ENCODE data around the gene TAF4.
"Not testable (repeated sequence)": the region's sequence is repeated elsewhere in the genome, so short reads cannot be mapped to it uniquely, and the experiment has no call there.

Gene TAF4

DNA sequence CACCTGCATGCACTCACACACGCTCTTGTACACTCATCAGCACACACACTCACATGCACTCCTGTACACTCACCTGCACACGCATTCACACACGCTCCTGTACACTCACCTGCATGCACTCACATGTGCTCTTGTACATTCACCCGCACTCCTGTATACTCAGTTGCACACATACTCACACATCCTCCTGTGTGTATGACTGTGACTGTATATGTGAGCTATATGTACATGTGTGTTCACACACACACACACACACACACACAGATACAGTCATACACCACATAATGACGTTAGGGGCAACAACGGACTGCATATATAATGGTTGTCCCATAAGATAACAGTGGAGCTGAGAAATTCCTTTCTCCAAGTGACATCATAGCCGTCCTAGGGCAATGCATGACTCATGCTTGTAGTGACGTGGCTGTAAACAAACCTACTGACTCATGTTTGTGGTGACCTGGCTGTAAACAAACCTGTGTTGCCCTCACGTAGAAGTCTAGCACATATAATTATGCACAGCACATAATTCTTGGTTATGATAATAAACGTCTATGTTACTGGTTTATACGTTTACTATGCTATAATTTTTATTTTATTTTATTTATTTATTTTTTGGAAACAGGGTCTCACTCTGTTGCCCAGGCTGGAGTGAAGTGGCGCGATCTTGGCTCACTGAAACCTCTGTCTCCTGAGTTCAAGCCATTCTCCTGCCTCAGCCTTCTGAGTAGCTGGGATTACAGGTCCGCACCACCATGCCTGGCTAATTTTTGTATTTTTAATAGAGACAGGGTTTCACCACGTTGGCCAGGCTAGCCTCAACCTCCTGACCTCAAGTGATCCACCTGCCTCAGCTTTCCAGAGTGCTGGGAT lies 22.8 kb upstream of the TAF4 start:
- Mint-ChIP-seq H3K4me3 (no peak overlapping the region), H3K27me3 (ENCODE audit: low read depth) (no peaks in the 10 kb centered on the region), H3K4me1 (ENCODE audit: low read depth) (no peaks in the 10 kb centered on the region), H3K36me3 (ENCODE audit: low read depth) (no peaks in the 10 kb centered on the region), H3K27ac (no peak overlapping the region), H3K9me3 (peaks cover 17% of the 10 kb centered on the region)

DNA sequence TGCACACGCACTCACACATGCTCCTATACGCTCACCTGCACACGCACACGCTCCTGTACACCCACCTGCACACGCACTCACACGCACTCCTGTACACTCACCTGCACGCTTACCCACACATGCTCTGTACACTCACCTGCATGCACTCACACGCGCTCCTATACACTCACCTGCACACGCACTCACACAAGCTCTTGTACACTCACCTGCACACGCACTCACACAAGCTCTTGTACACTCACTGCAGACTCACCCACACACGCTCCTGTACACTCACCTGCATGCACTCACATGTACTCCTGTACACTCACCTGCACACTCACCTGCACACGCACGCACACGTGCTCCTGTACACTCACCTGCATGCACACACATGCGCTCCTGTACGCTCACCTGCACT lies 22.0 kb upstream of the TAF4 start:
- Mint-ChIP-seq H3K4me1 (ENCODE audit: low read depth) (no peaks in the 10 kb centered on the region), H3K4me3 (no peak overlapping the region), H3K36me3 (ENCODE audit: low read depth) (no peaks in the 10 kb centered on the region), H3K27ac (no peak overlapping the region), H3K9me3 (peaks cover 15% of the 10 kb centered on the region), H3K27me3 (ENCODE audit: low read depth) (no peaks in the 10 kb centered on the region)

DNA sequence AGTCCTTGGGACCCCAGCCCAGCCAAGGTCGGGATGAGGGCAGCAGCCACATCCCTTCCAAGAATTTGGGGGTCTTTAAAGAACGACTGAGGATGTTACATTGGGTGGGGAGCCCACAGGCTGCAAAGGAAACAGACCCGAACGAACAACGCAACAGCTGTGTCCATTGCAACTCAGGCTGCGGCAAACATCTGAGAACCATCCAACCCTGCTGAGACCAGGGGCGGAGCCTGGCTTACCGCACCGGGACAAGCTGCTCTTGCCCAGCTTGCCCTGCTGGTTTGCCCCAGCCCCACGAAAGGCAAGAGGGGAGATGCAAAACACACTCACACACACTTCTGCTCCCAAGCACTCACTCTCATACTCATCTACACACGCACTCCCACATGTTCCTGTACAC lies 21.5 kb upstream of the TAF4 start:
- Mint-ChIP-seq H3K4me3 (no peak overlapping the region), H3K36me3 (ENCODE audit: low read depth) (no peaks in the 10 kb centered on the region), H3K27me3 (ENCODE audit: low read depth) (no peaks in the 10 kb centered on the region), H3K9me3 (peaks cover 13% of the 10 kb centered on the region), H3K4me1 (ENCODE audit: low read depth) (no peaks in the 10 kb centered on the region), H3K27ac (no peak overlapping the region)

DNA sequence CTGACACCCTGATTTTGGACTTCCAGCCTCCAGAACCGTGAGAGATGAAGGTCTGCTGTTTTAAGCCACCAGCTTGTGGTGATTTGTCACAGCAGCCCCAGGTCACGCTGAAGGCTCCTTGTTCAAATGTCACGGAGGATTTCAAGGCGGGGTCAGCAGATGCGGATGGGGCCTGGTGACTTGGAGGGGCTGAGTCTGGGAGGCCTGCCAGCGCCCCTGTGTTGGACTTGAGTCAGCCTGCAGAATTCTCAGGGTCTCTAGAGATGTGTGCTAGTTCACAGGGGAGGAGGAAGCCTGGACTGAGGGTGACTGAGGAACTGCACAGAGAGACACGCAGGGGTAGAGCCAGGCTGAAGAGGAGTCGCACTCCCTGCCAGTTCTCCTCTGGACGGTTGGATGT lies 19.5 kb upstream of the TAF4 start:
- Mint-ChIP-seq H3K36me3 (ENCODE audit: low read depth) (no peaks in the 10 kb centered on the region), H3K4me1 (ENCODE audit: low read depth) (no peaks in the 10 kb centered on the region), H3K27ac (no peak overlapping the region), H3K4me3 (no peak overlapping the region), H3K27me3 (ENCODE audit: low read depth) (no peaks in the 10 kb centered on the region), H3K9me3 (peaks cover 12% of the 10 kb centered on the region)

DNA sequence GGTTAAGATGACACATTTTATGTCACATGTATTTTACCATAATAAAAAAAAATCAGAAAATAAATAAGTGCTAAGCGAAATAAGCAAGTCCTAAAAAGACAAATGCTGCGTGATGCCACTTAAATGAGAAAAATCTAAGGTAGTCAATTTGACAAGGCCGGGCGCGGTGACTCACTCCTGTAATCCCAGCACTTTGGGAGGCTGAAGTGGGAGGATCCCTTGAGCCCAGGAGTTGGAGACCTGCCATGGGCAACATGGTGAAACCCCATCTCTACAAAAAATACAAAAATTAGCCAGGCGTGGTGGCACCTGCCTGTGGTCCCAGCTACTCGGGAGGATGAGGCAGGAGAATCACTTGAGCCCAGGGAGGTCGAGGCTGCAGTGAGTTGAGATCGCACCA lies 18.5 kb upstream of the TAF4 start:
- not testable (repeated sequence) for H3K36me3 Mint-ChIP-seq (ENCODE audit: low read depth); H3K4me3 Mint-ChIP-seq; H3K4me1 Mint-ChIP-seq (ENCODE audit: low read depth); H3K27me3 Mint-ChIP-seq (ENCODE audit: low read depth); H3K27ac Mint-ChIP-seq
- H3K9me3 Mint-ChIP-seq = peaks cover 12% of the 10 kb centered on the region

DNA sequence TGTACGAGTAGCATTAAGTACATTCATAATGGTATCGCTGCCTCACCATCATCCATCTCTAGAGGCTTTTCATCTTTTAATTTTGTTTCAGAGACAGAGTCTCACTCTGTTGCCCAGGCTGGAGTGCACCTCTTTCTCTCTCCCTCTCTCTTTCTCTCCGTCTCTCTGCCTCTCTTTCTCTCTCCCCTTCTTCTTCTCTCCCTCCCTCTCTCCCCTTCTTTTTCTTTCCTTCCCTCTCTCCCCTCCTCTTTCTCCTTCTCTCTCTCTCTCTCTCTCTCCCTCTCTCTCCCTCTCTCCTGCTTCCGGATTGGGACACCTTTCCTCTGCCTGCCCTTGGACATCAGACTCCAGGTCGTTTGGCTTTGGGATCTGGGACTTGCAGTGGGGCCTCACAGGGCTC lies 17.6 kb upstream of the TAF4 start:
- H3K27ac Mint-ChIP-seq = no peak overlapping the region

DNA sequence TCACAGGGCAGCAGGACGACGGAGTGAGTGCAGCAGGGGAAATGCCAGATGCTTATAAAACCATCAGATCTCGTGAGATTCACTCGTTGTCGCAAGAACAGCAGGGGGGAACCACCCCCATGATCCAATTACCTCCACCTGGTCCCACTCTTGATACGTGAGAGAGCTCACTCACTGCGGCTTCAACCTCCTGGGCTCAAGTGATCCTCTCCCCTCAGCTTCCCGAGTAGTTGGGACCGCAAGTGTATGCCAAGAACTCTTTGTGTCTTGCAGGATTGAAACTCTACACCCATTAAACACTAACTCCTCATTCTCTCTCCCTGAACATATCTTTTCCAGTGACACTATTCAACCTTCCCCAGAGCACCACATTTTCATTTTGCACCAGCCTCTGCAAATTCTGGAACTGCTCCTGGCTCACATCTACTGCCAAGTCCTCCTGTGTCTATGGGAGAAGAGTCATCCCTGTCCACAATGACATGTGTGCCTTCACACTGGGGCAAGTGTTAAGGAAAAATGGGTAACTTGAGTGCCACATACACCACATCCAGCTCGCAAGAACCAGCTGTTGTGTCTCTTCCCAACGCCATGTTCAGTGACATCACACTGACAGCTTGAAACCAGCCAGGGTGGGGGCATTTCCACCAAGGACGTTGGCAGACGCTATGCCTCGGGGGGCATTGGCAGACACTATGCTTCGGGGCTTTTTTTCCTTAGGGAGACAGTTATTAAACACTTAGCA lies 14.7 kb upstream of the TAF4 start:
- Mint-ChIP-seq H3K27me3 (ENCODE audit: low read depth) (no peaks in the 10 kb centered on the region), H3K36me3 (ENCODE audit: low read depth) (no peaks in the 10 kb centered on the region), H3K9me3 (peaks cover 27% of the 10 kb centered on the region), H3K27ac (no peak overlapping the region), H3K4me1 (ENCODE audit: low read depth) (no peaks in the 10 kb centered on the region), H3K4me3 (no peak overlapping the region)

More for the DNA sequence above, 17.6 kb upstream of the TAF4 start:
- H3K27me3 Mint-ChIP-seq (ENCODE audit: low read depth) = no peaks in the 10 kb centered on the region
- no peaks in the 10 kb centered on the region for H3K36me3 Mint-ChIP-seq (ENCODE audit: low read depth)
- H3K9me3 Mint-ChIP-seq = peaks cover 12% of the 10 kb centered on the region
- no peak overlapping the region for H3K4me3 Mint-ChIP-seq
- no peaks in the 10 kb centered on the region for H3K4me1 Mint-ChIP-seq (ENCODE audit: low read depth)

DNA sequence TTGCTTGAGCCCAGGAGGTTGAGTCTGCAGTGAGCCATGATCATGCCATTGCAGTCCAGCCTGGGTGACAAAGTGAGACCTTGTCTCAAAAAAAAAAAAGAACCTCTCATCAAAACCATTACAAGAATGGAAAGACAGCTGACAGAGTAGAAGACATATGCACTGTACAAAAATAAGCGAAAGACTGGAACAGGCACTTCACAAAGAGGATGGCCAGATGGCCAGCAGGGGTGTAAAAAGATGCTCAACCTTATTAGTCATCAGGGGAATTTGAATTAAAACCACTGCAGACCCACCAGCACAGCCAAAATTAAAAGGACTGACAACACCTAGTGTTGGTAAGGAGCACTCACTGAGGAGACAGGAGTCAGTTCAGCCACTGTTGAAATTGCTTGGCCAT lies 13.5 kb upstream of the TAF4 start:
- Mint-ChIP-seq H3K27me3 (ENCODE audit: low read depth) (no peaks in the 10 kb centered on the region), H3K9me3 (peaks cover 28% of the 10 kb centered on the region), H3K4me1 (ENCODE audit: low read depth) (no peaks in the 10 kb centered on the region), H3K36me3 (ENCODE audit: low read depth) (no peaks in the 10 kb centered on the region), H3K27ac (no peak overlapping the region), H3K4me3 (no peak overlapping the region)

DNA sequence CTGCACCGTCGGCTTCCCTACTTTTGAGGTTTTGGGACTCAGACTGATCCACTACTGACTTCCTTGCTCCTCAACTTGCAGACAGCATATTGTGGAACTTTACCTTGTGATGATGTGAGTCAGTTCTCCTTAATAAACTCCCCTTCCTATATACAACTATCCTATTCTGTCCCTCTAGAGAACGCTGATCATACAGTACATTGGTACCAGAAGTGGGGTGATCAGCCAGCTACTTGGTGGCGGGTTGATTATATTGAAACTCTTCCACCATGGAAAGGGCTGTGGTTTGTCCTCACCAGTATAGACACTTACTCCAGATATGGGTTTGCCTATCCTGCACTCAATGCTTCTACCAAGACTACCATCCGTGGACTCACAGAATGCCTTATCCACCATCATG lies 7.6 kb upstream of the TAF4 start:
- Mint-ChIP-seq H3K36me3 (ENCODE audit: low read depth) (peaks cover 5% of the 10 kb centered on the region), H3K4me3 (no peak overlapping the region), H3K4me1 (ENCODE audit: low read depth) (no peaks in the 10 kb centered on the region), H3K27me3 (ENCODE audit: low read depth) (no peaks in the 10 kb centered on the region), H3K9me3 (peaks cover 45% of the 10 kb centered on the region), H3K27ac (no peak overlapping the region)

DNA sequence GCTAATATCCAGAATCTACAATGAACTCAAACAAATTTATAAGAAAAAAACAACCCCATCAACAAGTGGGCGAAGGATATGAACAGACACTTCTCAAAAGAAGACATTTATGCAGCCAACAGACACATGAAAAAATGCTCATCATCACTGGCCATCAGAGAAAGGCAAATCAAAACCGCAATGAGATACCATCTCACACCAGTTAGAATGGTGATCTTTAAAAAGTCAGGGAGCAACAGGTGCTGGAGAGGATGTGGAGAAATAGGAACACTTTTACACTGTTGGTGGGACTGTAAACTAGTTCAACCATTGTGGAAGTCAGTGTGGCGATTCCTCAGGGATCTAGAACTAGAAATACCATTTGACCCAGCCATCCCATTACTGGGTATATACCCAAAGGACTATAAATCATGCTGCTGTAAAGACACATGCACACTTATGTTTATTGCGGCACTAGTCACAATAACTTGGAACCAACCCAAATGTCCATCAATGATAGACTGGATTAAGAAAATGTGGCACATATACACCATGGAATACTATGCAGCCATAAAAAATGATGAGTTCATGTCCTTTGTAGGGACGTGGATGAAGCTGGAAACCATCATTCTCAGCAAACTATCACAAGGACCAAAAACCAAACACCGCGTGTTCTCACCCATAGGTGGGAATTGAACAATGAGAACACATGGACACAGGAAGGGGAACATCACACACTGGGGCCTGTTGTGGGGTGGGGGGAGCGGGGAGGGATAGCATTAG lies 6.2 kb upstream of the TAF4 start:
- H3K36me3 Mint-ChIP-seq (ENCODE audit: low read depth); H3K27me3 Mint-ChIP-seq (ENCODE audit: low read depth); H3K27ac Mint-ChIP-seq; H3K4me3 Mint-ChIP-seq: not testable (repeated sequence)
- Mint-ChIP-seq H3K9me3 (peaks cover 35% of the 10 kb centered on the region), H3K4me1 (ENCODE audit: low read depth) (peaks cover 11% of the 10 kb centered on the region)

DNA sequence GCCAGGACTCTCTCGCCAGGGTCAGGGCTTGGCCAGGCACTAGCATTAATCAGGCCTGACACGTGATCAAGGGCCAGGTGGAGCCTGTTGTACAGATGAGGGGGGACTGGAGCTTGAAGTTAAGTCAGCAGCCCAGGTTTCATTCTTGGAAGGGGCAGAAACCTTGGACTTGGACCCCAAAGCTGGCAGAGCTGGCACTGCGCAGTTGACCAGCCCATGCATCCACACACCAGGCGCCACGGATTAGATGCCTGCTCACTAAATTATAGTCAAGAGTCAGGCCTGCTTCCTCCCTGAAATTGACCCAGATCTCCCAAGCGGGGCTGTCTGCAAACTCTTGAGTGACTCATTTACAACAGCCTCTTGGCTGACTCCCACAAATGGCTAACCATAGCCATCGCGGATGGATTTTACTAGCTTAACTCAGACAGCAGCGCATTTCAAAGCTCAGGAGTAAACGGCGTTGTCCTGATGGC lies 4.1 kb upstream of the TAF4 start:
- Mint-ChIP-seq H3K4me3 (no peak overlapping the region), H3K4me1 (ENCODE audit: low read depth) (peaks cover 16% of the 10 kb centered on the region), H3K9me3 (peaks cover 26% of the 10 kb centered on the region), H3K27me3 (ENCODE audit: low read depth) (peaks cover 3% of the 10 kb centered on the region), H3K36me3 (ENCODE audit: low read depth) (peaks cover 5% of the 10 kb centered on the region), H3K27ac (no peak overlapping the region)

DNA sequence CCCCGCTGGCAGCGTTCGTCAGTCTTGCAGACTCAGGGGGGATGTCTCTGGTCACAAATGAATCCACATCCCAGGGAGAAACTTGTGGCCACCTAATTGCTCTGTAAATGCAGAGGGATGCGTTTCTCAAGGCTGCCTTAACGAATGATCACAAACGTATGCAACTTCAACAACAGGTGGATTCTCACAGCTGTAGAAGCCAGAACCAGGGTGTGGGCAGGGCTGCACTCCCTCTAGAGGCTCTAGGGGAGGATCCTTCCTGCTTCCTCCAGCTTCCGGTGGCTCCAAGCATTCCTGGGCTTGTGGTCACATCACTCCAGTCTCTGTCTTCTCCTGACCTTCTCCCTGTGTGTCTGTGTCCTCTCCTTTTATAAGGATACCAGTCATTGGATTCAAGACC lies 3.3 kb upstream of the TAF4 start:
- Mint-ChIP-seq H3K4me1 (ENCODE audit: low read depth) (peaks cover 16% of the 10 kb centered on the region), H3K27ac (no peak overlapping the region), H3K27me3 (ENCODE audit: low read depth) (peaks cover 3% of the 10 kb centered on the region), H3K4me3 (no peak overlapping the region), H3K9me3 (peaks cover 22% of the 10 kb centered on the region), H3K36me3 (ENCODE audit: low read depth) (peaks cover 5% of the 10 kb centered on the region)

DNA sequence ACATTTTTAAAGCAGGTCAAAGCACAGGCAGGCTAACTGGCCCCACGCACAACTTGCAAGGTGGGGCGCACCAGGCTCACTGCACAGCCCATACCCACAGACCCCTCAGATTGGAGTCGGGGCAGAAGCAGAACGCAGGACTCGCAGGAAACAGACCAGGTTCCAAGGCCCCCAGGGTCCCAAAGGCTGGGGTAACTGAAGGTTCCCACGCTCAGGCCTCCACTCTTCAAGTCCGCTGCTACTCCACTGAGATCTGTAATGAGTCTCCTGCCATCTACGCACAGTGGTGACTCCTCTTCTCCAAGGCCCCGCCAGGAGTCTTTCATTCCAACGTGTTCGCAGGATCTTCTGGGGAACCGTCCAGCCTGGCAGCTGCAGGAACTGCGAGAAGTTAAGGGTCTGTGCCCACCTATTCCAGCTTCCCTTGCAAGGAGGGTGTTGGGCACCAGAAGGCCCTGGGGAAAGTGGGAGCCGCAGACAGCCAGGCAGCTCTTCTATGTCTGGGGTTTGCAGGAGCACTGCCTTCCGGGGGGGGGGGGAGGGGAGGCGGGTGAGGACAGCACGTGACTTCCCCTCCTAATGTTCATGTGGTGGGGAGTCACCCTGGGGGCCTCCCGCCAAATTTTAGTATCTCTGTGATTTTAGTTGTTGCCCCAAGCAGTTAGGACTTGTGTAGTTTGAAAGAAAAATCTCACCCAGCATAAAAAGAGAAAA lies 2.0 kb upstream of the TAF4 start:
- Mint-ChIP-seq H3K4me1 (ENCODE audit: low read depth) (peaks cover 21% of the 10 kb centered on the region), H3K27me3 (ENCODE audit: low read depth) (peaks cover 3% of the 10 kb centered on the region), H3K9me3 (peaks cover 9% of the 10 kb centered on the region), H3K27ac (no peak overlapping the region), H3K4me3 (peak overlapping the region; percentile 85), H3K36me3 (ENCODE audit: low read depth) (peaks cover 2% of the 10 kb centered on the region)

DNA sequence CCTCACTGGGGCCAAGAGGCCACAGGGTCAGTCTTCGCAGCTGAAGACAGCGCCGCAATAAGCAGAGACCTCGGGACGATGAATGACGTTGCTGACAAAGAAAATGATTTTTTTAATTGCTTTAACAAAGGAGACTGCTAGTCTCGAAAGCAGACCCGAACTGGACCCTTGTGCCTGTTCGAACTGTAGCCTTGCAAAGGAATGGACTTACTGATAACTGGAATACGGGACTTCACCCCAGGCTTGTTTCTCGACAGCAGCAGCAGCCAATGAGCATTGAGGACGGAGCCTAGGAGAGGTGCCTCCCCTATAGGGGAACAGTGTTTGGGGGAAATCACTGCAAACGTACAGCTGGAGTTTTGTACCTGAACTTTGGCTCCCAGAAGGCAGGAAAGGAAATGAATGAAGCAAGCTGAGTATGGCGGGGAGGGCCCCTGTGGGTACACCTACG lies 1.3 kb upstream of the TAF4 start:
- Mint-ChIP-seq H3K27ac (peak overlapping the region; percentile 86), H3K4me3 (peak overlapping the region; percentile 85), H3K9me3 (peaks cover 6% of the 10 kb centered on the region), H3K36me3 (ENCODE audit: low read depth) (peaks cover 5% of the 10 kb centered on the region), H3K27me3 (ENCODE audit: low read depth) (peaks cover 3% of the 10 kb centered on the region), H3K4me1 (ENCODE audit: low read depth) (peaks cover 24% of the 10 kb centered on the region)
